HEK293T (cell line): Measurements from ENCODE around the gene SLC39A8.

Experiments used
- BHLHE40 ChIP-seq: fragments of 450-650 bp; IDR thresholded peaks from 2 replicates; pipeline ENCODE4 v1.6.1; 2016; ENCODE audit warnings: mild to moderate bottlenecking, moderate library complexity, borderline replicate concordance
- CTBP1 ChIP-seq: fragments of 450-650 bp; IDR thresholded peaks from 2 replicates; pipeline ENCODE4 v1.6.1; 2016; ENCODE audit warnings: borderline replicate concordance
- FOXA1 ChIP-seq: fragments of 450-650 bp; IDR thresholded peaks from 2 replicates; pipeline ENCODE4 v1.6.1; 2016; ENCODE audit warnings: mild to moderate bottlenecking
- FOXM1 ChIP-seq: fragments of 450-650 bp; IDR thresholded peaks from 2 replicates; pipeline ENCODE4 v1.6.1; 2017; ENCODE audit warnings: mild to moderate bottlenecking, borderline replicate concordance
- L3MBTL2 ChIP-seq: fragments of 450-650 bp; conservative IDR thresholded peaks from 2 replicates; pipeline ENCODE4 v1.6.1; 2016; ENCODE audit warnings: mild to moderate bottlenecking
- LEF1 ChIP-seq: fragments of 450-650 bp; IDR thresholded peaks from 2 replicates; pipeline ENCODE4 v1.6.1; 2017; ENCODE audit warnings: mild to moderate bottlenecking, borderline replicate concordance
- SP1 ChIP-seq: fragments of 450-650 bp; IDR thresholded peaks from 2 replicates; pipeline ENCODE4 v1.6.1; 2017
- SUZ12 ChIP-seq: fragments of 450-650 bp; IDR thresholded peaks from 2 replicates; pipeline ENCODE4 v1.6.1; 2016; ENCODE audit warnings: mild to moderate bottlenecking
- TARDBP ChIP-seq: fragments of 450-650 bp; IDR thresholded peaks from 2 replicates; pipeline ENCODE4 v1.6.1; 2016

DNA sequence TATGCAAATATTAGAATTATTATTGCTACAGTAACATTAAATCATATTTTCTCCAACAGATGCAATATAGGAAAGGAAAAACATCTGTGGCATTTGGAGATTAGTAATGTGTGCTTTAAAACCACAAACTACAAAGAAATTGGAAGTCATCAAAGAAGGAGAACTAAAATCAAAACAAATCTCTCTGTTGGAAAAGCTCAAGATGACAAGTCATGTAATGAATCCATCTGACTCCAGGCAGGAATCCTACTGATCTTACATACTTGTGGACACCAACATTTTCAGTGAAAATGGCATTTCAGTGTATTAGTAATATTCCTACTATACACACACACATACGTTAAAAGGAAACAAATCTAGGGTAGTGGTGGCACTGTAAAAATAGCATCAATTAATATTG is 98.2 kb downstream of the SLC39A8 start:
- TF ChIP-seq BHLHE40 (no peak), FOXM1 (no peak), FOXA1 (no peak), CTBP1 (no peak), TARDBP (no peak), LEF1 (no peak), SP1 (no peak), L3MBTL2 (no peak), SUZ12 (no peak)
